HepG2 (cell line): ENCODE results near the gene TAS2R50. TPM values are rescaled to one million over a fixed set of nuclear protein-coding genes. Genes with fewer than 3 reads are reported as not detected.
A peak's percentile ranks its signal among the peaks of the same experiment; 100 is the strongest.

Source experiments
- AKAP8 ChIP-seq: sonication (generic); formaldehyde crosslinking; IDR thresholded peaks from 2 replicates; pipeline ENCODE4 v1.5.1; 2020; ENCODE audit warnings: mild to moderate bottlenecking, missing genetic modification reagents
- FOXP1 ChIP-seq, 2 experiments: fragments of 450-650 bp in 1 of 2; IDR thresholded peaks; 2 replicates each; pipeline ENCODE4 v1.6.1; 2017 to 2018; ENCODE audit warnings: antibody characterized with exemption in 1 of 2
- GABPA ChIP-seq, 2 experiments: IDR thresholded peaks; 2 replicates each; pipeline ENCODE4 v1.6.1; 2011 to 2016; ENCODE audit warnings: low read depth in 2 of 2, low read length in 1 of 2, missing biosample characterization in 1 of 2, missing genetic modification characterization in 1 of 2
- GFI1 ChIP-seq: sonication (generic); formaldehyde crosslinking; IDR thresholded peaks from 2 replicates; pipeline ENCODE4 v1.5.0; 2020; ENCODE audit warnings: missing genetic modification reagents, mild to moderate bottlenecking, borderline replicate concordance
- HNF4A ChIP-seq: sonication (generic); formaldehyde crosslinking; IDR thresholded peaks from 2 replicates; pipeline ENCODE4 v1.4.0; 2020; ENCODE audit warnings: missing genetic modification reagents
- NR2F6 ChIP-seq, 2 experiments: IDR thresholded peaks; 2 replicates each; pipeline ENCODE4 v1.6.1; 2016; ENCODE audit warnings: antibody characterized with exemption in 1 of 2, mild to moderate bottlenecking in 1 of 2
- POGZ ChIP-seq: sonication (generic); formaldehyde crosslinking; IDR thresholded peaks from 2 replicates; pipeline ENCODE4 v1.4.0; 2020; ENCODE audit warnings: mild to moderate bottlenecking, missing genetic modification reagents
- SOX5 ChIP-seq: IDR thresholded peaks from 2 replicates; pipeline ENCODE4 v1.6.1; 2016; ENCODE audit warnings: borderline replicate concordance
- SOX6 ChIP-seq, 2 experiments: fragments of 450-650 bp in 1 of 2; sonication (generic) in 1 of 2; formaldehyde crosslinking in 1 of 2; IDR thresholded peaks; 2 replicates each; pipeline versions ENCODE4 v1.4.0 to v1.6.1; 2017 to 2020; ENCODE audit warnings: antibody characterized with exemption in 1 of 2, mild to moderate bottlenecking in 1 of 2, missing genetic modification reagents in 1 of 2
- SRSF4 ChIP-seq: fragments of 200-400 bp; formaldehyde crosslinking; IDR thresholded peaks from one replicate; pipeline ENCODE4 v1.6.1; 2018; ENCODE audit warnings: mild to moderate bottlenecking, low read depth, low read length, moderate library complexity; ENCODE audit not compliant: poor library complexity, severe bottlenecking
- ZC3H4 ChIP-seq: sonication (generic); formaldehyde crosslinking; IDR thresholded peaks from 2 replicates; pipeline ENCODE4 v1.4.0; 2020; ENCODE audit warnings: missing genetic modification reagents, borderline replicate concordance
- ZKSCAN5 ChIP-seq: sonication (generic); formaldehyde crosslinking; IDR thresholded peaks from 2 replicates; pipeline ENCODE4 v1.5.1; 2020; ENCODE audit warnings: mild to moderate bottlenecking, missing genetic modification reagents
- ZMYM4 ChIP-seq: sonication (generic); formaldehyde crosslinking; IDR thresholded peaks from 2 replicates; pipeline ENCODE4 v1.8.1; 2023; ENCODE audit warnings: mild to moderate bottlenecking, missing genetic modification reagents
- ZSCAN25 ChIP-seq: sonication (generic); formaldehyde crosslinking; IDR thresholded peaks from 2 replicates; pipeline ENCODE4 v1.8.0; 2022; ENCODE audit warnings: mild to moderate bottlenecking, missing genetic modification reagents
- polyA plus RNA-seq, 8 experiments: library from polyadenylated mRNA; depleted of rRNA in 3 of 8; stranded (reverse) in 7 of 8; unstranded in 1 of 8; fragments of >200 nt; fragmentation: Illumina TruSeq in 4 of 8; extraction: Trizol in 4 of 8; gene quantifications; 2 replicates each; pipeline versions ENCODE4 v1.2.1 to v1.2.3, GENCODE V29; 2011 to 2016; ENCODE audit warnings: low read depth in 4 of 8, missing spikeins in 1 of 8, mixed read lengths in 1 of 8; ENCODE audit not compliant: insufficient read depth in 1 of 8
- total RNA-seq, 5 experiments: library from RNA; depleted of rRNA; stranded (reverse); fragments of >200 nt; fragmentation: Illumina TruSeq; extraction: Trizol; gene quantifications; 2 replicates each; pipeline ENCODE4 v1.2.3, GENCODE V29; 2016; ENCODE audit warnings: low read depth in 1 of 5
- TF ChIP-seq, protein P1 (sequence below): sonication (generic); formaldehyde crosslinking; IDR thresholded peaks from 2 replicates; pipeline ENCODE4 v1.4.0; 2020; ENCODE audit warnings: mild to moderate bottlenecking, missing genetic modification reagents, borderline replicate concordance
- TF ChIP-seq, protein P2 (sequence below): IDR thresholded peaks from 2 replicates; pipeline ENCODE4 v1.6.1; 2016; ENCODE audit warnings: low read depth
- TF ChIP-seq, protein P3 (sequence below): IDR thresholded peaks from 2 replicates; pipeline ENCODE4 v1.4.0; 2020; ENCODE audit warnings: mild to moderate bottlenecking, missing genetic modification reagents

The TAS2R50 gene
- total and polyA plus RNA-seq, 2 of the 13 experiments (the other 11 are each of a cell fraction or from before 2014, with no cell fraction given), result 0.17 to 2.2 TPM

DNA sequence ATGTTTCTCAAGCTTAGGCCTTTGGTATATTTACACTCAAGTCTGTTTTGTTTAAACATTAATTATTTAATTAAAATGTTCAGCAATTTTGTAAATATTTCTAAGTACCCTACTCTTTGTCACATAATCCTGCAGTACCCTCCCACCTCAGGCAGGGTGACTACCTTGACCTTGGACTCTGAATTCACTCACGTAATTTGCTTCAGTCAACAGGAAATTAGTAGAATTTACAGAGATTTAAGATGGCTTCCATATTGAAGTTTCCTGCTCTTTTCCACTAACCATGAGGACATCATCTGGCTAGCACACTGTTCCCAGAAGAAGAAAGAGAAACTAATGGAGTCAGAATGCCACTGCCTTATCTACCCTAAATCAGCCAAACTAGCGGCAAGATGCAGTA, 36.7 kb upstream of the TAS2R50 start (continued):
- TF ChIP-seq, protein P1, sequence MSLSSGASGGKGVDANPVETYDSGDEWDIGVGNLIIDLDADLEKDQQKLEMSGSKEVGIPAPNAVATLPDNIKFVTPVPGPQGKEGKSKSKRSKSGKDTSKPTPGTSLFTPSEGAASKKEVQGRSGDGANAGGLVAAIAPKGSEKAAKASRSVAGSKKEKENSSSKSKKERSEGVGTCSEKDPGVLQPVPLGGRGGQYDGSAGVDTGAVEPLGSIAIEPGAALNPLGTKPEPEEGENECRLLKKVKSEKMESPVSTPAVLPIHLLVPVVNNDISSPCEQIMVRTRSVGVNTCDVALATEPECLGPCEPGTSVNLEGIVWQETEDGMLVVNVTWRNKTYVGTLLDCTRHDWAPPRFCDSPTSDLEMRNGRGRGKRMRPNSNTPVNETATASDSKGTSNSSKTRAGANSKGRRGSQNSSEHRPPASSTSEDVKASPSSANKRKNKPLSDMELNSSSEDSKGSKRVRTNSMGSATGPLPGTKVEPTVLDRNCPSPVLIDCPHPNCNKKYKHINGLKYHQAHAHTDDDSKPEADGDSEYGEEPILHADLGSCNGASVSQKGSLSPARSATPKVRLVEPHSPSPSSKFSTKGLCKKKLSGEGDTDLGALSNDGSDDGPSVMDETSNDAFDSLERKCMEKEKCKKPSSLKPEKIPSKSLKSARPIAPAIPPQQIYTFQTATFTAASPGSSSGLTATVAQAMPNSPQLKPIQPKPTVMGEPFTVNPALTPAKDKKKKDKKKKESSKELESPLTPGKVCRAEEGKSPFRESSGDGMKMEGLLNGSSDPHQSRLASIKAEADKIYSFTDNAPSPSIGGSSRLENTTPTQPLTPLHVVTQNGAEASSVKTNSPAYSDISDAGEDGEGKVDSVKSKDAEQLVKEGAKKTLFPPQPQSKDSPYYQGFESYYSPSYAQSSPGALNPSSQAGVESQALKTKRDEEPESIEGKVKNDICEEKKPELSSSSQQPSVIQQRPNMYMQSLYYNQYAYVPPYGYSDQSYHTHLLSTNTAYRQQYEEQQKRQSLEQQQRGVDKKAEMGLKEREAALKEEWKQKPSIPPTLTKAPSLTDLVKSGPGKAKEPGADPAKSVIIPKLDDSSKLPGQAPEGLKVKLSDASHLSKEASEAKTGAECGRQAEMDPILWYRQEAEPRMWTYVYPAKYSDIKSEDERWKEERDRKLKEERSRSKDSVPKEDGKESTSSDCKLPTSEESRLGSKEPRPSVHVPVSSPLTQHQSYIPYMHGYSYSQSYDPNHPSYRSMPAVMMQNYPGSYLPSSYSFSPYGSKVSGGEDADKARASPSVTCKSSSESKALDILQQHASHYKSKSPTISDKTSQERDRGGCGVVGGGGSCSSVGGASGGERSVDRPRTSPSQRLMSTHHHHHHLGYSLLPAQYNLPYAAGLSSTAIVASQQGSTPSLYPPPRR (CRISPR knock-in tag), result 0 out of 2 replicates have a peak, but pooled peaks have one; percentile 35
- TF ChIP-seq SRSF4 (no peak), AKAP8 (CRISPR knock-in tag) (no peak), GABPA (IDR thresholded peaks at IDR 0.05; ENCODE audit: low read depth, low read length) (no peak), GABPA (CRISPR knock-in tag; IDR thresholded peaks at IDR 0.05; ENCODE audit: low read depth) (peak; percentile 54), ZMYM4 (CRISPR knock-in tag) (peak; percentile 75), ZC3H4 (CRISPR knock-in tag) (no peak), POGZ (CRISPR knock-in tag) (peak; percentile 90), ZKSCAN5 (CRISPR knock-in tag) (no peak), FOXP1 (IDR thresholded peaks at IDR 0.05) (no peak), FOXP1 (CRISPR knock-in tag; IDR thresholded peaks at IDR 0.05) (peak; percentile 5; the same call in 1 of the 2 replicates), NR2F6 (IDR thresholded peaks at IDR 0.05) (no peak), NR2F6 (CRISPR knock-in tag; IDR thresholded peaks at IDR 0.05) (no peak; the same call in 1 of the 2 replicates), SOX6 (IDR thresholded peaks at IDR 0.05) (no peak), SOX6 (CRISPR knock-in tag; IDR thresholded peaks at IDR 0.05) (0 out of 2 replicates have a peak, but pooled peaks have one; percentile 12), ZSCAN25 (CRISPR knock-in tag) (no peak), GFI1 (CRISPR knock-in tag) (peak; percentile 60), HNF4A (peak; percentile 75), SOX5 (CRISPR knock-in tag) (0 out of 2 replicates have a peak, but pooled peaks have one; percentile 12)
- TF ChIP-seq, protein P2, sequence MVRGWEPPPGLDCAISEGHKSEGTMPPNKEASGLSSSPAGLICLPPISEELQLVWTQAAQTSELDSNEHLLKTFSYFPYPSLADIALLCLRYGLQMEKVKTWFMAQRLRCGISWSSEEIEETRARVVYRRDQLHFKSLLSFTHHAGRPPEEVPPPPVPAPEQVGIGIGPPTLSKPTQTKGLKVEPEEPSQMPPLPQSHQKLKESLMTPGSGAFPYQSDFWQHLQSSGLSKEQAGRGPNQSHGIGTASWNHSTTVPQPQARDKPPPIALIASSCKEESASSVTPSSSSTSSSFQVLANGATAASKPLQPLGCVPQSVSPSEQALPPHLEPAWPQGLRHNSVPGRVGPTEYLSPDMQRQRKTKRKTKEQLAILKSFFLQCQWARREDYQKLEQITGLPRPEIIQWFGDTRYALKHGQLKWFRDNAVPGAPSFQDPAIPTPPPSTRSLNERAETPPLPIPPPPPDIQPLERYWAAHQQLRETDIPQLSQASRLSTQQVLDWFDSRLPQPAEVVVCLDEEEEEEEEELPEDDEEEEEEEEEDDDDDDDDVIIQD, result peak; percentile 99
- TF ChIP-seq, protein P3, sequence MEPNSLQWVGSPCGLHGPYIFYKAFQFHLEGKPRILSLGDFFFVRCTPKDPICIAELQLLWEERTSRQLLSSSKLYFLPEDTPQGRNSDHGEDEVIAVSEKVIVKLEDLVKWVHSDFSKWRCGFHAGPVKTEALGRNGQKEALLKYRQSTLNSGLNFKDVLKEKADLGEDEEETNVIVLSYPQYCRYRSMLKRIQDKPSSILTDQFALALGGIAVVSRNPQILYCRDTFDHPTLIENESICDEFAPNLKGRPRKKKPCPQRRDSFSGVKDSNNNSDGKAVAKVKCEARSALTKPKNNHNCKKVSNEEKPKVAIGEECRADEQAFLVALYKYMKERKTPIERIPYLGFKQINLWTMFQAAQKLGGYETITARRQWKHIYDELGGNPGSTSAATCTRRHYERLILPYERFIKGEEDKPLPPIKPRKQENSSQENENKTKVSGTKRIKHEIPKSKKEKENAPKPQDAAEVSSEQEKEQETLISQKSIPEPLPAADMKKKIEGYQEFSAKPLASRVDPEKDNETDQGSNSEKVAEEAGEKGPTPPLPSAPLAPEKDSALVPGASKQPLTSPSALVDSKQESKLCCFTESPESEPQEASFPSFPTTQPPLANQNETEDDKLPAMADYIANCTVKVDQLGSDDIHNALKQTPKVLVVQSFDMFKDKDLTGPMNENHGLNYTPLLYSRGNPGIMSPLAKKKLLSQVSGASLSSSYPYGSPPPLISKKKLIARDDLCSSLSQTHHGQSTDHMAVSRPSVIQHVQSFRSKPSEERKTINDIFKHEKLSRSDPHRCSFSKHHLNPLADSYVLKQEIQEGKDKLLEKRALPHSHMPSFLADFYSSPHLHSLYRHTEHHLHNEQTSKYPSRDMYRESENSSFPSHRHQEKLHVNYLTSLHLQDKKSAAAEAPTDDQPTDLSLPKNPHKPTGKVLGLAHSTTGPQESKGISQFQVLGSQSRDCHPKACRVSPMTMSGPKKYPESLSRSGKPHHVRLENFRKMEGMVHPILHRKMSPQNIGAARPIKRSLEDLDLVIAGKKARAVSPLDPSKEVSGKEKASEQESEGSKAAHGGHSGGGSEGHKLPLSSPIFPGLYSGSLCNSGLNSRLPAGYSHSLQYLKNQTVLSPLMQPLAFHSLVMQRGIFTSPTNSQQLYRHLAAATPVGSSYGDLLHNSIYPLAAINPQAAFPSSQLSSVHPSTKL (CRISPR knock-in tag), result peak; percentile 54; the same call in 1 of the 2 replicates
